GM12873 (cell line): ENCODE data around the gene FHIT.

Experiments used
- CTCF ChIP-seq: IDR thresholded peaks from 2 replicates; pipeline ENCODE4 v1.5.1; 2012; ENCODE audit warnings: low read depth, mild to moderate bottlenecking, moderate library complexity, low read length, control low read depth; ENCODE audit not compliant: insufficient read depth; ENCODE audit errors: missing control alignments

Gene FHIT

DNA sequence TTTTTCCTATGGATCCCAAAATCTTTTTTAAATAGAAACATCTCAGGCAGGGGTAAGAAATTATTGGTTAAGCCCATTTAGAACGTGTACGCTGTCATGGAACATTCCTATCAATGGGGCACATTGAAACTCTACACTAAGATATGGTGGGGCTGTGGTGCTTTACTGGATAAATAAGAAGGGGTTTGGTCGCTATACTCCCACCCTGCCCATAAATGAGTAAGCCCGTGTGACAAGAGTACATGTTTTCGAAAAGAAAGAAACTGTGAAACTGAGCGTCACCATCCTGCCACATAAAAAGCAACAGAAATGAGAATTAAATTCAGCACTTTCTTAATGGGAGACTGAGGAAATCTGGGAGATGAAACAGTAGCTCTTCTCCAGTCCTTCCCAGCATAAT lies 1271.7 kb downstream of the FHIT start:
- no peak for TF ChIP-seq CTCF

DNA sequence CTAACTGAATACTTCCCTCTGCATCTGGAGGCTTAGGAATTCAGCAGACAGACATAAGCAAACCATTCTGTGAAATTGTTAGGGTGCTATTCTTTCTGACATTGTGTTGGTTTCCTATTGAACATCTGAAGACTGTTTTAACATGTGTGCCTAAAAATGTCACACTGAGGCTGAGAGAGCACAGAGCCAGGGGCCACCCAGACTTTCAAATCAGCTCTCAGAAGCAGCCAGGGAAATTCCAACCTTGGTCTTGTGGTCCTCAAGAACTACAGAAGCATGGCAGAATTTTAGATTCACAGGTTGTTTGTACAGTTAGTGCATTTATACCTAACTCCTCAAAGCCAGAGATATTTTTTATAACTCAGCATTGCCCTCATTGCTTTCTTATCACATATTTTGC lies 1272.3 kb downstream of the FHIT start:
- TF ChIP-seq CTCF: no peak

- no peak for TF ChIP-seq CTCF
Observed at GRCh38 chr3:59970796-59971195, 1280.5 kb downstream of the FHIT start.

DNA sequence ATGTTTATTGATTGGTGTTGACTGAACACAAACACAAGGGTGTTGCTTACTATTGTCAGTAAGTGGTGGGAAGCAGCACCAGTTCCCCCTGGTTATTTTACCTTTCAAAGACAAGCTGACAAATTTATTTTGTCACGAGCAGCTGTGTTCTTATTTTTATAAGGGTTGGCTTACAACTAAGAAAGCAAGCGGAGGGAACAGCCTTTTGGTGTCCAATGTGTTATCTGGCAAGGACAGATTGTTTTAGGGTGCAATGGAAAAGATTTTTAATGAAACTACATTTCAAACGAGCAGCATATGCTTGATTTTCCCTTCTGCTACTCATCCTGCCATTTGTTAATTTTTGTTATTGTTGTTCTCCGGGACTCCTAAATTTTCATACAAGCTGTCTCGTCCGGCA lies 1280.9 kb downstream of the FHIT start:
- TF ChIP-seq CTCF: no peak

DNA sequence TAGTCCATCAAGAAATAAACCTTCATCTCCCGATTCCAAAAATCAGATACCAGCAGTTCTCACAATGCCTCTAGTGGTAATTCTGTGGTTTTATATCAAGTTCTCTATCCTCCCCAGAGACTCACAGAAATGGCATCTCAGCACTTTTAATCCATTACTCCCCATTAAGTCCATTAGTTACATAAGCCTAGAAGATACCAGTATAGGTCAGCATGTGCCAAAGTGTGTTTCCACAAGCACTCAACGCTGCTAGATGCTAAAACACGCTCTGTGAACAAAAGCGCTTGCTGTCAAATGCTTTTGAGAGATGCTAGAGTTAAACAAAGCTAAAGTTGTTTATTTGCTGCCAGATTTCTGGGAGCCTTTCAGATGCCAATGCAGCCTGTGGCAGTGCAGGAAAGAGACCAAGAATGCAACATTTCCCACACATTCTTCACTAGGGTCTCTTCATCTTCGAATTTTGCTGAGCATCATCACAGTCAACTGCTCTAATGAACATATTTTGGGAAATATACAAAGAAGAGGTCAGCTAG lies 1282.7 kb downstream of the FHIT start:
- TF ChIP-seq CTCF: no peak

GRCh38 chr3:59963676-59964075 lies 1287.6 kb downstream of the FHIT start:
- TF ChIP-seq CTCF: no peak

DNA sequence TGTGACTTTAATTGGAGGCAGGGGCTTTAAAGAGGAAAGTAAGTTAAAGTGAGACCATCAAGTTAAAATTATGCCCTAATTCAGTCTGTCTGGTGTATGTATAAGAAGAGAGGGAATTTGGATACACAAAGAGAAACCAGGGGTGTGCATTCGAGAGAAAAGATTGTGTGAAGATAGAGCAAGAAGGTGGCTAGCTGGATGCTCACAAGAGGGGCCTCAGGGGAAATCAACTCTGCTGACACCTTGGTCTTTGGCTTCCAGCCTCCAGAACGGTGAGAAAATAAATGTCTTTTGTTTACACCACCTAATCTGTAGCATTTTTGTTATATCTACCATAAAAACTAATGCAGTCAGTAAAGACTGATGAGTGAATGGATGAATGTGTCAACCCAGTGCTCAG lies 1294.1 kb downstream of the FHIT start:
- no peak for TF ChIP-seq CTCF

- no peak for TF ChIP-seq CTCF
Observed at GRCh38 chr3:59953104-59953503, 1298.1 kb downstream of the FHIT start.
